ENCODE results near the gene SNTA1. TPM values are rescaled to one million over a fixed set of nuclear protein-coding genes. Genes with fewer than 3 reads are reported as not detected.

SNTA1 gene
- polyA plus RNA-seq, 1 donor (not counting 4 experiments of a cell fraction or from before 2014, with no cell fraction given), result 3.6 TPM

GRCh38 chr20:33450867-33451266 lies 7.3 kb upstream of the SNTA1 start:
- Histone ChIP-seq H3K79me2 (ENCODE audit: control insufficient read depth, insufficient read depth, low read length) (no peaks in the 10 kb centered on the region), H3K27ac (ENCODE audit: control insufficient read depth, insufficient read depth, low read length) (no peak overlapping the region), H3K36me3 (ENCODE audit: control insufficient read depth in 2 of 2, extremely low read depth in 1 of 2, insufficient read depth in 2 of 2, low read length in 2 of 2) (no peaks in the 10 kb centered on the region), H3K4me1 (ENCODE audit: control insufficient read depth, extremely low read depth, insufficient read depth, low read length) (no peaks in the 10 kb centered on the region), H4K20me1 (ENCODE audit: control insufficient read depth, extremely low read depth, insufficient read depth, low read length) (no peaks in the 10 kb centered on the region), H2AFZ (ENCODE audit: control insufficient read depth, low read length) (no peak overlapping the region), H3K27me3 (ENCODE audit: control insufficient read depth, extremely low read depth, insufficient read depth, low read length) (no peaks in the 10 kb centered on the region), H3K4me3 (ENCODE audit: control insufficient read depth in 2 of 3, extremely low read depth in 1 of 3, insufficient read depth in 2 of 3, low read depth in 1 of 3, low read length in 3 of 3) (no peak overlapping the region), H3K9me3 (ENCODE audit: control insufficient read depth, low read depth, low read length) (no peaks in the 10 kb centered on the region), H3K9ac (ENCODE audit: control insufficient read depth, extremely low read depth, insufficient read depth, low read length) (no peak overlapping the region), H3K4me2 (ENCODE audit: control insufficient read depth, extremely low read depth, insufficient read depth, low read depth, low read length) (no peak overlapping the region), H3K9me1 (ENCODE audit: control insufficient read depth, extremely low read depth, insufficient read depth, low read length) (no peaks in the 10 kb centered on the region)
- DNase-seq (ENCODE audit: low read depth, low spot score), result no peak
- dilution Hi-C loops (cut with MboI; ENCODE audit: extremely low pct_ligation_motif_present, low sequenced_read_pairs), result no loop called here
- no peak for FAIRE-seq
- TF ChIP-seq, protein P1, sequence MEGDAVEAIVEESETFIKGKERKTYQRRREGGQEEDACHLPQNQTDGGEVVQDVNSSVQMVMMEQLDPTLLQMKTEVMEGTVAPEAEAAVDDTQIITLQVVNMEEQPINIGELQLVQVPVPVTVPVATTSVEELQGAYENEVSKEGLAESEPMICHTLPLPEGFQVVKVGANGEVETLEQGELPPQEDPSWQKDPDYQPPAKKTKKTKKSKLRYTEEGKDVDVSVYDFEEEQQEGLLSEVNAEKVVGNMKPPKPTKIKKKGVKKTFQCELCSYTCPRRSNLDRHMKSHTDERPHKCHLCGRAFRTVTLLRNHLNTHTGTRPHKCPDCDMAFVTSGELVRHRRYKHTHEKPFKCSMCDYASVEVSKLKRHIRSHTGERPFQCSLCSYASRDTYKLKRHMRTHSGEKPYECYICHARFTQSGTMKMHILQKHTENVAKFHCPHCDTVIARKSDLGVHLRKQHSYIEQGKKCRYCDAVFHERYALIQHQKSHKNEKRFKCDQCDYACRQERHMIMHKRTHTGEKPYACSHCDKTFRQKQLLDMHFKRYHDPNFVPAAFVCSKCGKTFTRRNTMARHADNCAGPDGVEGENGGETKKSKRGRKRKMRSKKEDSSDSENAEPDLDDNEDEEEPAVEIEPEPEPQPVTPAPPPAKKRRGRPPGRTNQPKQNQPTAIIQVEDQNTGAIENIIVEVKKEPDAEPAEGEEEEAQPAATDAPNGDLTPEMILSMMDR (optimal IDR thresholded peaks at IDR 0.05 in 1 of 3, IDR thresholded peaks at IDR 0.05 in 1 of 3, conservative IDR thresholded peaks at IDR 0.05 in 1 of 3; ENCODE audit: extremely low read depth in 1 of 3, insufficient read depth in 2 of 3, low read length in 3 of 3), result no peak
- no peak for TF ChIP-seq EZH2 (IDR thresholded peaks at IDR 0.05; ENCODE audit: low read length)

- Histone ChIP-seq H3K9ac (ENCODE audit: control insufficient read depth, extremely low read depth, insufficient read depth, low read length) (no peak overlapping the region), H3K79me2 (ENCODE audit: control insufficient read depth, insufficient read depth, low read length) (no peaks in the 10 kb centered on the region), H3K27me3 (ENCODE audit: control insufficient read depth, extremely low read depth, insufficient read depth, low read length) (peaks cover 7% of the 10 kb centered on the region), H3K4me1 (ENCODE audit: control insufficient read depth, extremely low read depth, insufficient read depth, low read length) (peaks cover 4% of the 10 kb centered on the region), H3K9me3 (ENCODE audit: control insufficient read depth, low read depth, low read length) (no peaks in the 10 kb centered on the region), H2AFZ (ENCODE audit: control insufficient read depth, low read length) (no peak overlapping the region), H3K9me1 (ENCODE audit: control insufficient read depth, extremely low read depth, insufficient read depth, low read length) (no peaks in the 10 kb centered on the region), H3K4me2 (ENCODE audit: control insufficient read depth, extremely low read depth, insufficient read depth, low read depth, low read length) (no peak overlapping the region), H3K36me3 (ENCODE audit: control insufficient read depth in 2 of 2, extremely low read depth in 1 of 2, insufficient read depth in 2 of 2, low read length in 2 of 2) (no peaks in the 10 kb centered on the region), H3K27ac (ENCODE audit: control insufficient read depth, insufficient read depth, low read length) (no peak overlapping the region), H4K20me1 (ENCODE audit: control insufficient read depth, extremely low read depth, insufficient read depth, low read length) (no peaks in the 10 kb centered on the region), H3K4me3 (ENCODE audit: control insufficient read depth in 2 of 3, extremely low read depth in 1 of 3, insufficient read depth in 2 of 3, low read depth in 1 of 3, low read length in 3 of 3) (no peak overlapping the region)
- no peak for DNase-seq (ENCODE audit: low read depth, low spot score)
- no peak for FAIRE-seq
- TF ChIP-seq, protein P1 (optimal IDR thresholded peaks at IDR 0.05 in 1 of 3, IDR thresholded peaks at IDR 0.05 in 1 of 3, conservative IDR thresholded peaks at IDR 0.05 in 1 of 3; ENCODE audit: extremely low read depth in 1 of 3, insufficient read depth in 2 of 3, low read length in 3 of 3), result no peak
- no peak for TF ChIP-seq EZH2 (IDR thresholded peaks at IDR 0.05; ENCODE audit: low read length)
- dilution Hi-C loops (cut with MboI; ENCODE audit: extremely low pct_ligation_motif_present, low sequenced_read_pairs), result no loop called here
Observed at GRCh38 chr20:33445881-33446625, 2.5 kb upstream of the SNTA1 start.
